Loucy (cell line): ENCODE data around the gene DDX4.

Experiments used
- H2AFZ ChIP-seq: fragments of 200-600 bp; sonication (generic); 2 replicates; pipeline ENCODE4 v1.6.0; 2016; ENCODE audit warnings: antibody characterized with exemption, mild to moderate bottlenecking, low read length, moderate library complexity
- H3F3A ChIP-seq: fragments of 200-600 bp; 2 replicates; pipeline ENCODE4 v1.6.0; 2016; ENCODE audit warnings: antibody characterized with exemption, low read depth, mild to moderate bottlenecking
- H3K27me3 ChIP-seq: fragments of 200-600 bp; sonication (generic); 2 replicates; pipeline ENCODE4 v1.6.1; 2014; ENCODE audit warnings: low read length, mild to moderate bottlenecking; ENCODE audit not compliant: insufficient read depth, poor library complexity, severe bottlenecking
- H3K36me3 ChIP-seq: fragments of 200-600 bp; sonication (generic); 2 replicates; pipeline ENCODE4 v1.6.1; 2016; ENCODE audit warnings: low read length; ENCODE audit not compliant: insufficient read depth
- H3K4me1 ChIP-seq: fragments of 200-600 bp; sonication (generic); 2 replicates; pipeline ENCODE4 v1.5.1; 2014; ENCODE audit warnings: low read length, mild to moderate bottlenecking; ENCODE audit not compliant: insufficient read depth, poor library complexity, severe bottlenecking
- H3K4me2 ChIP-seq: fragments of 200-600 bp; sonication (generic); 2 replicates; pipeline ENCODE4 v1.6.0; 2014; ENCODE audit warnings: antibody characterized with exemption, low read length, low read depth, mild to moderate bottlenecking; ENCODE audit not compliant: poor library complexity, severe bottlenecking
- H3K4me3 ChIP-seq: fragments of 200-600 bp; sonication (generic); 2 replicates; pipeline ENCODE4 v1.5.1; 2014; ENCODE audit warnings: low read length, mild to moderate bottlenecking, mixed read lengths; ENCODE audit not compliant: poor library complexity, severe bottlenecking
- H3K79me2 ChIP-seq: fragments of 200-600 bp; sonication (generic); 2 replicates; pipeline ENCODE4 v1.6.1; 2014; ENCODE audit warnings: low read length; ENCODE audit not compliant: insufficient read depth
- H3K9ac ChIP-seq: fragments of 200-600 bp; sonication (generic); 2 replicates; pipeline ENCODE4 v1.6.0; 2014; ENCODE audit warnings: mild to moderate bottlenecking, low read depth, low read length, moderate library complexity; ENCODE audit not compliant: poor library complexity, severe bottlenecking
- H3K9me2 ChIP-seq: fragments of 200-600 bp; sonication (generic); replicated peaks from 2 replicates; pipeline ENCODE4 v1.6.1; 2016; ENCODE audit warnings: low read depth, low read length, mixed read lengths
- H3K9me3 ChIP-seq: fragments of 200-600 bp; sonication (generic); 2 replicates; pipeline ENCODE4 v1.6.1; 2014; ENCODE audit warnings: mild to moderate bottlenecking, antibody characterized with exemption, low read length, low read depth; ENCODE audit not compliant: insufficient read depth
- H4K20me1 ChIP-seq: fragments of 200-600 bp; sonication (generic); 2 replicates; pipeline ENCODE4 v1.6.0; 2014; ENCODE audit warnings: antibody characterized with exemption, low read length, mild to moderate bottlenecking; ENCODE audit not compliant: insufficient read depth, poor library complexity, severe bottlenecking
- CTCF ChIP-seq: fragments of 200-600 bp; sonication (generic); conservative IDR thresholded peaks from 2 replicates; pipeline ENCODE4 v1.5.1; 2014; ENCODE audit warnings: mild to moderate bottlenecking, antibody characterized with exemption, low read length
- EZH2phosphoT487 ChIP-seq: fragments of 200-600 bp; IDR thresholded peaks from 2 replicates; pipeline ENCODE4 v1.6.1; 2018; ENCODE audit warnings: antibody characterized with exemption, mild to moderate bottlenecking, moderate library complexity, borderline replicate concordance

The DDX4 gene

DNA sequence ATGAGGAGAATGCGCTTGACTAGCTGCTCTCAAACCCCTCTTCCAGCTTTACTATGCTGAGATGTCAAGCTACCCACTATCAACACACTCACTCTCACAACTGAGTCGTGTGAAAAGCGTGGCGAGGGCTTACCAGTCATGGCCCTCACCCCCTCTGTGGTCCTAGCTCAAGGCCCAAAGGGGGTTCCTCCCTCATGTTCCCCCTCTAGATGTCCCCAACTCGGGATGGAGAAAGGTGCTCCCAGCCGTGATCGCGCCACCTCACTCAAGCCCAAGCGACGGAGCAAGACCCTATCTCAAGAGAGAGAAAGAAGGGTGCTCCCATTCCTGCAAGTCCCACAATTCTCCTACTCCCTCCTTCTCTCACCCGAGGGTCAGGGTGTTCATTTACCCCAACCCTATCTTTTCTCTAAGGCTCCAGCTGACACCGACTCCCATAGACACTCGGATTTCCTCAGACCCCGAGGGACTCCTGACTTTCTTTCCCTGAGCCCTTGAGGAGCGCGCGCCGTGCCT lies 26.3 kb upstream of the DDX4 start:
- Histone ChIP-seq H3K9me2 (no peaks in the 10 kb centered on the region), H3K36me3 (no peaks in the 10 kb centered on the region), H3K4me3 (peak overlapping the region; percentile 75), H3K4me2 (peak overlapping the region; percentile 84), H3K9me3 (no peaks in the 10 kb centered on the region), H3K4me1 (peaks cover 20% of the 10 kb centered on the region), H2AFZ (peak overlapping the region; percentile 84), H3K79me2 (peaks cover 12% of the 10 kb centered on the region), H3K9ac (peak overlapping the region; percentile 72), H3F3A (no peaks in the 10 kb centered on the region), H4K20me1 (no peaks in the 10 kb centered on the region), H3K27me3 (no peaks in the 10 kb centered on the region)
- TF ChIP-seq EZH2phosphoT487 (no peak), CTCF (no peak)

GRCh38 chr5:55712023-55712859 lies 25.6 kb upstream of the DDX4 start, which contains the start of gene SLC38A9:
Gene SLC38A9 (minus strand): TSS chr5:55712324. CDS start chr5:55697958, 14,366 bp downstream.
- Histone ChIP-seq H3K9me3 (no peaks in the 10 kb centered on the region), H2AFZ (peak within 1 kb of the TSS; percentile 84), H3K4me3 (peak within 1 kb of the TSS; percentile 75)

DNA sequence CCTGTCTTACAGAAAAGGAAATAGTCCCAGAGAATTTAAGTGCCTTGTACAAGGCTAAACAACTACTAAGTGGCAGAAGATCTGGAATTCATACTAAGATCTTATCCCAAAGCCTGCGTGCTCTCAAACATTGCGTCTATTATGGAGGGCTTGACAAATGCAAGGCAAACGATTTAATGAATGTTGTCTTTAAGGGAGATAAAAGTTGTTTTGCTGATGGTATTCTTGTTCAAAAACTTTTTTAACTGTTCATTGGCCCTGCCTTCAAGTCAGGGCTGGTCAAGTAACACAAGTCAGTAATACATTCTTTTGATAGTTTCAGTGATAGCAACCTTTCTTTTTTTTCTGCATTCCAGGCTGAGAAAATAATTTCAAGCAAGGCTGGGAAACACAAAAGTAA lies 24.0 kb upstream of the DDX4 start:
- H3K27me3 ChIP-seq, result no peaks in the 10 kb centered on the region
- no peak overlapping the region for H3K9ac ChIP-seq
- H3K4me3 ChIP-seq, result no peak overlapping the region
- H2AFZ ChIP-seq, result no peak overlapping the region
- no peaks in the 10 kb centered on the region for H3F3A ChIP-seq
- no peaks in the 10 kb centered on the region for H3K9me2 ChIP-seq
- TF ChIP-seq CTCF, result no peak
- TF ChIP-seq EZH2phosphoT487, result no peak
- H3K79me2 ChIP-seq, result peaks cover 12% of the 10 kb centered on the region
- no peaks in the 10 kb centered on the region for H3K9me3 ChIP-seq
- no peaks in the 10 kb centered on the region for H4K20me1 ChIP-seq
- H3K4me2 ChIP-seq, result no peak overlapping the region
- H3K36me3 ChIP-seq, result no peaks in the 10 kb centered on the region
- peaks cover 12% of the 10 kb centered on the region for H3K4me1 ChIP-seq

More at GRCh38 chr5:55712023-55712859, 25.6 kb upstream of the DDX4 start, which contains the start of gene SLC38A9:
- no peaks in the 10 kb centered on the region for H3F3A ChIP-seq
- H4K20me1 ChIP-seq, result no peaks in the 10 kb centered on the region
- peaks cover 12% of the 10 kb centered on the region for H3K79me2 ChIP-seq
- no peaks in the 10 kb centered on the region for H3K27me3 ChIP-seq
- TF ChIP-seq EZH2phosphoT487 (no peak), CTCF (no peak)
- peaks cover 16% of the 10 kb centered on the region for H3K4me1 ChIP-seq
- H3K9me2 ChIP-seq, result no peaks in the 10 kb centered on the region
- H3K36me3 ChIP-seq, result no peaks in the 10 kb centered on the region
- peak within 1 kb of the TSS; percentile 72 for H3K9ac ChIP-seq
- peak within 1 kb of the TSS; percentile 84 for H3K4me2 ChIP-seq
